Activated CD4-positive, alpha-beta memory T cell treated with anti-CD3 and anti-CD28 coated beads for 36 hours (primary cell): ENCODE data around the gene KPNA6. TPM values are rescaled to one million over a fixed set of nuclear protein-coding genes. Genes with fewer than 3 reads are reported as not detected.
A peak's percentile ranks its signal among the peaks of the same experiment; 100 is the strongest.
"Not testable (repeated sequence)": the region's sequence is repeated elsewhere in the genome, so short reads cannot be mapped to it uniquely, and the experiment has no call there.

Source experiments
- CTCF ChIA-PET: fragments of 350-600 bp; sonication (Branson Sonifier 250); formaldehyde crosslinking; loops from one replicate; lab custom pipeline; 2021; ENCODE audit warnings: antibody characterized with exemption, inconsistent platforms; lab: Charles Lee
- POLR2A ChIA-PET: fragments of 350-600 bp; sonication (Branson Sonifier 250); formaldehyde crosslinking; loops from one replicate; lab custom pipeline; 2021; ENCODE audit warnings: antibody characterized with exemption; lab: Charles Lee
- DNase-seq: peaks from one replicate; pipeline ENCODE4 v3.0.0-alpha.2; 2020
- H3K27ac Mint-ChIP-seq: one replicate; pipeline ENCODE4 v1.8.0; 2021; ENCODE audit warnings: mixed read lengths
- H3K27me3 Mint-ChIP-seq: one replicate; pipeline ENCODE4 v1.8.0; 2021; ENCODE audit warnings: mixed read lengths
- H3K36me3 Mint-ChIP-seq: one replicate; pipeline ENCODE4 v1.8.0; 2021; ENCODE audit warnings: mixed read lengths
- H3K4me1 Mint-ChIP-seq: one replicate; pipeline ENCODE4 v1.8.0; 2021; ENCODE audit warnings: low read depth, mixed read lengths
- H3K4me3 Mint-ChIP-seq: one replicate; pipeline ENCODE4 v1.8.0; 2021; ENCODE audit warnings: mild to moderate bottlenecking, mixed read lengths
- H3K9me3 Mint-ChIP-seq: one replicate; pipeline ENCODE4 v1.8.0; 2021; ENCODE audit warnings: mixed read lengths
- intact Hi-C: fragments of 100-400 bp; cut with micrococcal nuclease; formaldehyde crosslinking; loops from one replicate; pipeline ENCODE4 v1.15.1; 2023
- total RNA-seq, 2 experiments: library from RNA; stranded (reverse); gene quantifications; one replicate each; pipeline ENCODE4 v1.2.3, GENCODE V29; 2021

The KPNA6 gene
- total RNA-seq = 10 to 100 TPM; 69.8 to 77.6 TPM

GRCh38 chr1:32107742-32108661 lies at the start of gene KPNA6:
TSS of gene KPNA6 (plus strand) at chr1:32108056. CDS start at chr1:32108131, 75 bp downstream.
- H3K36me3 Mint-ChIP-seq = peaks cover 9% of the 10 kb centered on the region
- H3K4me3 Mint-ChIP-seq = peak within 1 kb of the TSS; percentile 100
- no peaks in the 10 kb centered on the region for H3K9me3 Mint-ChIP-seq
- ChIA-PET CTCF (interaction anchor here (0.5 to 2.8 kb wide), 21 partner anchors 10 to 236 kb away, joined by 3 to 28 read pairs (median 4); partner anchors contain the start of genes KHDRBS1, TMEM39B and TXLNA), POLR2A (interaction anchor here (0.5 to 2.8 kb wide), 13 partner anchors 10 to 541 kb away, joined by 3 to 37 read pairs (median 4); partner anchors contain the start of genes BSDC1, KHDRBS1, PEF1 and PTP4A2)
- H3K4me1 Mint-ChIP-seq = peaks cover 37% of the 10 kb centered on the region
- H3K27me3 Mint-ChIP-seq = no peaks in the 10 kb centered on the region
- H3K27ac Mint-ChIP-seq = peak within 1 kb of the TSS; percentile 96
- intact Hi-C loops = loop anchor here (1.0 to 5.0 kb wide), 4 partner anchors 36 to 243 kb away; partner anchors contain the start of genes TMEM39B and TXLNA
- DNase-seq = peak; percentile 95

GRCh38 chr1:32060914-32061313 lies 46.9 kb upstream of the KPNA6 start:
- H3K4me1 Mint-ChIP-seq = no peaks in the 10 kb centered on the region
- no peak overlapping the region for H3K27ac Mint-ChIP-seq
- ChIA-PET CTCF (interaction anchor here (0.5 to 0.6 kb wide), 2 partner anchors 17 to 59 kb away, joined by 3 to 4 read pairs; no protein-coding TSS in a partner anchor), POLR2A (interaction anchor here (0.9 kb wide), 1 partner anchor 12 kb away, joined by 3 read pairs; the partner anchor contains the start of gene TMEM39B)
- peaks cover 22% of the 10 kb centered on the region for H3K36me3 Mint-ChIP-seq
- DNase-seq = no peak
- intact Hi-C loops = no loop called here
- H3K9me3 Mint-ChIP-seq = no peaks in the 10 kb centered on the region
- H3K4me3 Mint-ChIP-seq = no peak overlapping the region
- H3K27me3 Mint-ChIP-seq = no peaks in the 10 kb centered on the region

- ChIA-PET POLR2A (interaction anchor here (0.6 kb wide), 1 partner anchor 72 kb away, joined by 3 read pairs; no protein-coding TSS in a partner anchor), CTCF (interaction anchor here (0.7 to 2.3 kb wide), 10 partner anchors 9 to 399 kb away, joined by 3 to 10 read pairs (median 4); partner anchors contain the start of genes SPOCD1 and TMEM39B)
- Mint-ChIP-seq H3K36me3 (peaks cover 17% of the 10 kb centered on the region), H3K4me1 (peaks cover 5% of the 10 kb centered on the region), H3K9me3 (no peaks in the 10 kb centered on the region), H3K4me3 (no peak overlapping the region), H3K27me3 (no peaks in the 10 kb centered on the region), H3K27ac (peak overlapping the region; percentile 48)
- DNase-seq = no peak
- intact Hi-C loops = no loop called here
Measured at GRCh38 chr1:32062867-32063230, 45.0 kb upstream of the KPNA6 start.

- H3K27ac Mint-ChIP-seq = no peak overlapping the region
- H3K27me3 Mint-ChIP-seq = no peaks in the 10 kb centered on the region
- ChIA-PET POLR2A (interaction anchor here (0.6 kb wide), 1 partner anchor 72 kb away, joined by 3 read pairs; no protein-coding TSS in a partner anchor), CTCF (interaction anchor here (0.7 to 2.3 kb wide), 10 partner anchors 9 to 399 kb away, joined by 3 to 10 read pairs (median 4); partner anchors contain the start of genes SPOCD1 and TMEM39B)
- H3K4me3 Mint-ChIP-seq = no peak overlapping the region
- H3K9me3 Mint-ChIP-seq = no peaks in the 10 kb centered on the region
- DNase-seq = no peak
- H3K4me1 Mint-ChIP-seq = peaks cover 5% of the 10 kb centered on the region
- peaks cover 16% of the 10 kb centered on the region for H3K36me3 Mint-ChIP-seq
- intact Hi-C loops = no loop called here
Measured at GRCh38 chr1:32063261-32063681, 44.6 kb upstream of the KPNA6 start.

- CTCF ChIA-PET = interaction anchor here (1.2 kb wide), 1 partner anchor 42 kb away, joined by 5 read pairs; the partner anchor contains the start of gene KPNA6
- H3K27ac Mint-ChIP-seq, H3K4me1 Mint-ChIP-seq, H3K36me3 Mint-ChIP-seq, H3K27me3 Mint-ChIP-seq, intact Hi-C loops, DNase-seq, H3K9me3 Mint-ChIP-seq, H3K4me3 Mint-ChIP-seq: not testable (repeated sequence)
- POLR2A ChIA-PET = interaction anchor here (0.7 kb wide), 2 partner anchors 16 to 44 kb away, joined by 3 to 4 read pairs; no protein-coding TSS in a partner anchor
Measured at GRCh38 chr1:32065613-32066488, 42.0 kb upstream of the KPNA6 start.

GRCh38 chr1:32066489-32066873 lies 41.4 kb upstream of the KPNA6 start:
- Mint-ChIP-seq H3K27me3 (no peaks in the 10 kb centered on the region), H3K36me3 (peaks cover 4% of the 10 kb centered on the region), H3K27ac (peak overlapping the region; percentile 39), H3K4me3 (no peak overlapping the region), H3K4me1 (peaks cover 5% of the 10 kb centered on the region), H3K9me3 (no peaks in the 10 kb centered on the region)
- DNase-seq = peak; percentile 18
- ChIA-PET CTCF (interaction anchor here (1.2 kb wide), 1 partner anchor 41 kb away, joined by 5 read pairs; the partner anchor contains the start of gene KPNA6), POLR2A (interaction anchor here (1.1 kb wide), 1 partner anchor 10 kb away, joined by 3 read pairs; no protein-coding TSS in a partner anchor)
- intact Hi-C loops = no loop called here

GRCh38 chr1:32068957-32069588 lies 38.8 kb upstream of the KPNA6 start:
- peak overlapping the region; percentile 0 for H3K4me3 Mint-ChIP-seq
- POLR2A ChIA-PET = interaction anchor here (1.0 kb wide), 1 partner anchor 39 kb away, joined by 4 read pairs; the partner anchor contains the start of gene KPNA6

GRCh38 chr1:32071758-32072621 lies 35.9 kb upstream of the KPNA6 start:
- Mint-ChIP-seq H3K27me3 (no peaks in the 10 kb centered on the region), H3K27ac (peak overlapping the region; percentile 89), H3K36me3 (peaks cover 3% of the 10 kb centered on the region), H3K4me1 (peaks cover 26% of the 10 kb centered on the region), H3K4me3 (peak overlapping the region; percentile 79), H3K9me3 (no peaks in the 10 kb centered on the region)
- peak; percentile 77 for DNase-seq
- CTCF ChIA-PET = interaction anchor here (1.0 to 3.6 kb wide), 4 partner anchors 9 to 323 kb away, joined by 3 to 28 read pairs (median 6); partner anchors contain the start of genes BSDC1 and KPNA6
- POLR2A ChIA-PET = interaction anchor here (0.6 to 3.7 kb wide), 8 partner anchors 11 to 579 kb away, joined by 3 to 37 read pairs (median 4); partner anchors contain the start of genes KHDRBS1, KPNA6, RBBP4 and TXLNA
- intact Hi-C loops = loop anchor here (1.0 to 5.0 kb wide), 5 partner anchors 35 to 322 kb away; partner anchors contain the start of genes BSDC1, KHDRBS1, PTP4A2 and TXLNA

More at GRCh38 chr1:32068957-32069588, 38.8 kb upstream of the KPNA6 start:
- CTCF ChIA-PET = no interaction called here
- Mint-ChIP-seq H3K27ac (no peak overlapping the region), H3K27me3 (no peaks in the 10 kb centered on the region), H3K9me3 (no peaks in the 10 kb centered on the region), H3K4me1 (peaks cover 21% of the 10 kb centered on the region), H3K36me3 (no peaks in the 10 kb centered on the region)
- intact Hi-C loops = no loop called here
- DNase-seq = no peak

GRCh38 chr1:32072622-32073298 lies 35.1 kb upstream of the KPNA6 start, which contains the start of gene TMEM39B:
TSS of gene TMEM39B (plus strand) at chr1:32072939. CDS start at chr1:32073048, 109 bp downstream.
- peak within 1 kb of the TSS; percentile 89 for H3K27ac Mint-ChIP-seq
- peaks cover 11% of the 10 kb centered on the region for H3K36me3 Mint-ChIP-seq
- peak within 1 kb of the TSS; percentile 79 for H3K4me3 Mint-ChIP-seq
- H3K4me1 Mint-ChIP-seq = peaks cover 32% of the 10 kb centered on the region
- DNase-seq = peak; percentile 96
- CTCF ChIA-PET = interaction anchor here (1.0 to 3.6 kb wide), 6 partner anchors 9 to 322 kb away, joined by 3 to 28 read pairs (median 3); partner anchors contain the start of genes BSDC1 and KPNA6
- H3K9me3 Mint-ChIP-seq = no peaks in the 10 kb centered on the region
- intact Hi-C loops = loop anchor here (1.0 to 5.0 kb wide), 5 partner anchors 35 to 322 kb away; partner anchors contain the start of genes BSDC1, KHDRBS1, PTP4A2 and TXLNA
- no peaks in the 10 kb centered on the region for H3K27me3 Mint-ChIP-seq
- POLR2A ChIA-PET = interaction anchor here (0.6 to 3.7 kb wide), 9 partner anchors 12 to 578 kb away, joined by 3 to 37 read pairs (median 4); partner anchors contain the start of genes KHDRBS1, KPNA6, RBBP4 and TXLNA
